ENCODE data around the gene GIPR.
A peak's percentile ranks its signal among the peaks of the same experiment; 100 is the strongest.

GRCh38 chr19:45641274-45642105 is 26.5 kb upstream of the GIPR start:
- TF ChIP-seq TAF1 (IDR thresholded peaks at IDR 0.05; ENCODE audit: borderline replicate concordance, insufficient read depth, low read length) (peak; percentile 62; the same call in 1 of the 2 replicates), REST (IDR thresholded peaks at IDR 0.05; ENCODE audit: insufficient read depth in 1 of 2, low read depth in 2 of 2, low read length in 2 of 2) (0 out of 4 replicates have a peak, but pooled peaks of 1 of the 2 experiments have one; percentile 44), POLR2AphosphoS5 (IDR thresholded peaks at IDR 0.05; ENCODE audit: low read depth, low read length) (peak; percentile 59; the same call in 1 of the 2 replicates)

Data from PFSK-1 (cell line).